ENCODE results near the gene STXBP2. TPM values are rescaled to one million over a fixed set of nuclear protein-coding genes. Genes with fewer than 3 reads are reported as not detected.

The STXBP2 gene
- total RNA-seq, 4 donors from 2014 or later: 44.7 to 76.6 (median 55.2) TPM

GRCh38 chr19:7645656-7646425, 8.9 kb downstream of the STXBP2 start:
- DNase-seq: no peak

GRCh38 chr19:7646426-7646700, 9.5 kb downstream of the STXBP2 start:
- no peak for TF ChIP-seq POLR2A (IDR thresholded peaks at IDR 0.05)
- no peak for TF ChIP-seq CTCF (IDR thresholded peaks at IDR 0.05)
- H3K27ac ChIP-seq: no peak overlapping the region
- intact Hi-C loops (cut with DNase I): no loop called here
- H3K27me3 ChIP-seq: peaks cover 0 to 54% (median 0%) of the 10 kb centered on the region in 4 donors
- DNase-seq: no peak
- no peaks in the 10 kb centered on the region for H3K9me3 ChIP-seq
- peaks cover 0 to 47% (median 4%) of the 10 kb centered on the region in 3 donors for H3K36me3 ChIP-seq
- H3K4me1 ChIP-seq: no peaks in the 10 kb centered on the region
- no peak overlapping the region for H3K4me3 ChIP-seq
- 91 to 100% methylated on average over 2 to 5 of the region's 8 CpGs for WGBS, 2 donors

More at GRCh38 chr19:7645656-7646425, 8.9 kb downstream of the STXBP2 start:
- no peak overlapping the region for H3K4me3 ChIP-seq
- no peak for TF ChIP-seq POLR2A (IDR thresholded peaks at IDR 0.05)
- TF ChIP-seq CTCF (IDR thresholded peaks at IDR 0.05): no peak
- peaks cover 0 to 49% (median 0%) of the 10 kb centered on the region in 4 donors for H3K27me3 ChIP-seq
- intact Hi-C loops (cut with DNase I): no loop called here
- H3K9me3 ChIP-seq: no peaks in the 10 kb centered on the region
- H3K27ac ChIP-seq: no peak overlapping the region
- H3K36me3 ChIP-seq: peaks cover 0 to 51% (median 4%) of the 10 kb centered on the region in 3 donors
- WGBS, 2 donors: 65 to 75% methylated on average over 11 to 14 of the region's 20 CpGs
- no peaks in the 10 kb centered on the region for H3K4me1 ChIP-seq

GRCh38 chr19:7647156-7647555, 10.2 kb downstream of the STXBP2 start:
- Histone ChIP-seq H3K9me3 (no peaks in the 10 kb centered on the region), H3K4me3 (no peak overlapping the region), H3K27me3 (peaks cover 0 to 58% (median 0%) of the 10 kb centered on the region in 4 donors), H3K27ac (no peak overlapping the region), H3K4me1 (peaks cover 0 to 3% (median under 1%) of the 10 kb centered on the region in 3 donors), H3K36me3 (peaks cover 0 to 44% (median 4%) of the 10 kb centered on the region in 3 donors)
- no peak for TF ChIP-seq CTCF (IDR thresholded peaks at IDR 0.05)
- TF ChIP-seq POLR2A (IDR thresholded peaks at IDR 0.05): no peak
- no CpG with 5 or more reads among the region's 26 CpGs for WGBS, 2 donors
- DNase-seq: no peak
- intact Hi-C loops (cut with DNase I): no loop called here

GRCh38 chr19:7648265-7649014, 11.5 kb downstream of the STXBP2 start:
- TF ChIP-seq CTCF (IDR thresholded peaks at IDR 0.05) (no peak), POLR2A (IDR thresholded peaks at IDR 0.05) (no peak)
- peaks cover 0 to 36% (median 4%) of the 10 kb centered on the region in 3 donors for H3K36me3 ChIP-seq
- H3K4me1 ChIP-seq: peaks cover 0 to 8% (median 5%) of the 10 kb centered on the region in 3 donors
- intact Hi-C loops (cut with DNase I): no loop called here
- H3K9me3 ChIP-seq: no peaks in the 10 kb centered on the region
- H3K4me3 ChIP-seq: no peak overlapping the region
- H3K27ac ChIP-seq: no peak overlapping the region
- DNase-seq: no peak
- H3K27me3 ChIP-seq: peaks cover 0 to 50% (median 0%) of the 10 kb centered on the region in 4 donors
- WGBS, 2 donors: 84 to 86% methylated on average over 10 to 14 of the region's 15 CpGs

- DNase-seq: no peak
- 38 to 40% methylated on average over 2 of the region's 2 CpGs for WGBS, 2 donors
- no peak overlapping the region for H3K27ac ChIP-seq
- H3K36me3 ChIP-seq: peaks cover 0 to 26% (median 4%) of the 10 kb centered on the region in 3 donors
- no peak overlapping the region for H3K4me3 ChIP-seq
- H3K27me3 ChIP-seq: peaks cover 0 to 37% (median 0%) of the 10 kb centered on the region in 4 donors
- H3K9me3 ChIP-seq: no peaks in the 10 kb centered on the region
- TF ChIP-seq POLR2A (IDR thresholded peaks at IDR 0.05): no peak
- TF ChIP-seq CTCF (IDR thresholded peaks at IDR 0.05): no peak
- intact Hi-C loops (cut with DNase I): no loop called here
- peaks cover 0 to 18% (median 5%) of the 10 kb centered on the region in 3 donors for H3K4me1 ChIP-seq
Measured at GRCh38 chr19:7650148-7650547, 13.2 kb downstream of the STXBP2 start.

All from esophagus squamous epithelium (tissue), 5 donors.